Measurements from ENCODE around the gene C22orf23. TPM values are rescaled to one million over a fixed set of nuclear protein-coding genes. Genes with fewer than 3 reads are reported as not detected.

Gene C22orf23
- total and polyA plus RNA-seq, 12 donors = 0.17 to 1.1 (median 0.50) TPM

DNA sequence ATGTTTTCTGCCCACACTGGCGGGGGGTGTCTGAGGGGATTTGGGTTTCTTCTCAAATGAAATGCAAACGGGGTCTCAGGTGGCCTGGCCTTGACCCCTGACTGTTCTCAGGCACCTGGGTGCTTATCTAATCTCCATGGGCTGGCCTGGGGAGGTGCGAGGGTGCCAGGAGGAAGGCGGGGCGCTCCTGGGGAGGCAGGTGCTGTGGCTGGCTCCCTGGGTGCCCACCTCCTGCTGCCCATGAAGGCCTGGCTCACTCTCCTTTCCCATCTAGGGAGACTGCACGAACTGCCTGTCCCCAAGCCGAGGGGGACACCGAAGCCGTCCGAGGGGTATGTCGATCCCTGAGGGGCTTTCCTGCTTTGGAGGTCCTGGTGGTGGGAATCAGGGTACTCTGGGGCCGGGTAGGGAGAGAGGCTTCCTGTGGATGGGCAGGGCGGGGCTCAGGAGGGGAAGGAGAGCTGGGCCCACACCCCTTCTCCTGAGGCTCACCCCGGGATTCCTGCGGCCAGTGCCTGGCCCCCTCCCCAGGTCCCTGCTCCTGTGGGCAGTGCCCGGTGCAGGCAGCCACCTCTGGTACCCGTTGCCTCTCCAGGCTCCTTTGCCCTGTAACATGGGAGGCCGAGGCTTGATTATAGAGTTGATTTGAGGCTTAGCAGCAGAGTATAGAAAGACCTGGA lies 28.9 kb downstream of the C22orf23 start:
- Histone ChIP-seq H3K4me3 (no peak overlapping the region), H3K4me1 (peaks cover 0 to 8% (median 0%) of the 10 kb centered on the region in 9 donors), H3K9me3 (no peaks in the 10 kb centered on the region), H3K27ac (peak overlapping the region in 1 of 10 donors; percentile 33), H3K36me3 (peaks cover 0 to 98% (median 38%) of the 10 kb centered on the region in 9 donors), H3K27me3 (no peaks in the 10 kb centered on the region)
- intact Hi-C loops (cut with DNase I) = no loop called here
- DNase-seq = no peak
- TF ChIP-seq CTCF (IDR thresholded peaks at IDR 0.05) = no peak
- ATAC-seq = no peak
- 89 to 92% methylated on average over 18 of the region's 18 CpGs for WGBS, 2 donors

DNA sequence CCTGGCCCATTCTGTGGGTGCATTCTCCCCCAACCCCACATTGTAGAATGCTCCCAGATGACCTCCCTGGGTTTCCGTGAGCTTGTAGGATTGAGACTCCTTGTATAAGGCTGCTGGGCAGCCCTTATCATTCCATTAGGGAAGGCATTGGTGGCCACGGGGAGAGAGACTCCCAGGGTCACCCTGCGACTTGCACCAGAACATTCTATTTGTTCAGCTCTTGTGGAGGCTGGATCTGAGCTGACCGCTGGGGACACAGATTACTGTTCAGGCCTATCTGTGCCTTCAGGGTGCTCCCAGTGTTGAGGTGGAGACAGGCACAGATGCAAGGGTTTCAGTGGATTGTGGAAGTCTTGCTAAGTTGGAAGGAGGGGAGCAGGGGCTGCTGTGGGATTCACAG lies 29.5 kb downstream of the C22orf23 start:
- no peaks in the 10 kb centered on the region for H3K9me3 ChIP-seq
- H3K27ac ChIP-seq = peak overlapping the region in 1 of 10 donors; percentile 33
- no peaks in the 10 kb centered on the region for H3K27me3 ChIP-seq
- TF ChIP-seq CTCF (IDR thresholded peaks at IDR 0.05) = no peak
- ATAC-seq (no peak), DNase-seq (no peak)
- intact Hi-C loops (cut with DNase I) = no loop called here
- 92 to 95% methylated on average over 4 of the region's 4 CpGs for WGBS, 2 donors
- no peak overlapping the region for H3K4me3 ChIP-seq
- H3K4me1 ChIP-seq = peaks cover 0 to 11% (median 2%) of the 10 kb centered on the region in 9 donors
- peaks cover 0 to 98% (median 42%) of the 10 kb centered on the region in 9 donors for H3K36me3 ChIP-seq

- WGBS, 2 donors = 92 to 94% methylated on average over 11 of the region's 11 CpGs
- H3K9me3 ChIP-seq = no peaks in the 10 kb centered on the region
- no peak overlapping the region for H3K4me3 ChIP-seq
- no peak for TF ChIP-seq CTCF (IDR thresholded peaks at IDR 0.05)
- no peak for DNase-seq
- intact Hi-C loops (cut with DNase I) = no loop called here
- peaks cover 0 to 98% (median 32%) of the 10 kb centered on the region in 9 donors for H3K36me3 ChIP-seq
- ATAC-seq = no peak
- H3K27me3 ChIP-seq = no peaks in the 10 kb centered on the region
- peaks cover 0 to 26% (median 12%) of the 10 kb centered on the region in 9 donors for H3K4me1 ChIP-seq
- no peak overlapping the region for H3K27ac ChIP-seq
Measured at GRCh38 chr22:37922191-37922590, 31.2 kb downstream of the C22orf23 start.

GRCh38 chr22:37920126-37920525 lies 33.3 kb downstream of the C22orf23 start:
- no peak for DNase-seq
- Histone ChIP-seq H3K27me3 (no peaks in the 10 kb centered on the region), H3K36me3 (peaks cover 0 to 98% (median 32%) of the 10 kb centered on the region in 9 donors), H3K4me1 (peaks cover 0 to 28% (median 12%) of the 10 kb centered on the region in 9 donors), H3K9me3 (no peaks in the 10 kb centered on the region), H3K27ac (peak overlapping the region in 4 of 10 donors; percentile 1 to 64 (median 35)), H3K4me3 (peak overlapping the region in 1 of 10 donors; percentile 1)
- no peak for TF ChIP-seq CTCF (IDR thresholded peaks at IDR 0.05)
- intact Hi-C loops (cut with DNase I) = no loop called here
- 74 to 92% methylated on average over 5 of the region's 5 CpGs for WGBS, 2 donors
- no peak for ATAC-seq
